Pancreas (tissue), 10 donors: ENCODE measurements around the gene NSUN7. TPM values are rescaled to one million over a fixed set of nuclear protein-coding genes. Genes with fewer than 3 reads are reported as not detected.

Experiments
- ATAC-seq, 4 donors: fragments of 200-7000 bp; cut with Tn5 transposase; one replicate each; pipeline versions ENCODE4 v1.8.0 to v1.9.1; 2020; ENCODE audit warnings: mild to moderate bottlenecking in 4 of 4, moderate library complexity in 4 of 4
- DNase-seq, 6 donors: peaks; one replicate each; pipeline ENCODE4 v3.0.0-alpha.2; 2020
- FAIRE-seq: peaks from 2 replicates; lab custom pipeline; 2012; peaks lifted over from hg19 to GRCh38; lab: Jason Lieb, UNC
- H3K27ac ChIP-seq, 4 donors: fragments of 200-600 bp; sonication (generic); 1 replicate in 3 of 4; 2 replicates in 1 of 4; pipeline versions ENCODE4 v1.5.0 to v1.8.0; 2020
- H3K27me3 ChIP-seq, 4 donors: fragments of 200-600 bp; one replicate each; pipeline ENCODE4 v1.8.0; 2021
- H3K36me3 ChIP-seq, 3 donors: fragments of 200-600 bp; sonication (generic) in 1 of 3; one replicate each; pipeline versions ENCODE4 v1.5.0 to v1.8.0; 2020 to 2021
- H3K4me1 ChIP-seq, 3 donors: fragments of 200-600 bp; one replicate each; pipeline ENCODE4 v1.8.0; 2021
- H3K4me3 ChIP-seq, 4 donors: fragments of 200-600 bp; sonication (generic) in 2 of 4; one replicate each; pipeline versions ENCODE4 v1.5.0 to v1.8.0; 2020 to 2021
- H3K9me3 ChIP-seq, 4 donors: fragments of 200-600 bp; one replicate each; pipeline ENCODE4 v1.8.0; 2021
- WGBS, 2 donors: extraction: QIAGEN DNeasy Blood & Tissue Kit; methylation state at CpG; one replicate each; pipeline ENCODE4 v1.1.7; 2013; 5-methylcytosine and 5-hydroxymethylcytosine counted together
- intact Hi-C, 3 donors: fragments of 100-400 bp; cut with DNase I; formaldehyde crosslinking; loops; one replicate each; pipeline versions ENCODE4 v1.11.1 to v1.14.2; 2022
- polyA plus RNA-seq, 2 donors: library from polyadenylated mRNA; stranded (reverse); fragments of 200-250 nt; gene quantifications; one replicate each; pipeline ENCODE4 v1.2.3, GENCODE V29; 2013
- total RNA-seq, 6 donors: library from RNA; stranded (reverse); fragmentation: NEBNext Ultra II Directional in 4 of 6; extraction: Animal tissue kit (Norgen Biotek cat#: 25700) in 4 of 6; gene quantifications; one replicate each; pipeline versions ENCODE4 v1.2.1 to v1.2.4, GENCODE V29; 2021 to 2023
- TF ChIP-seq, protein P1 (sequence below), 4 donors: fragments of 200-600 bp; sonication (generic) in 3 of 4; IDR thresholded peaks; one replicate each; pipeline versions ENCODE4 v1.5.0 to v1.8.0; 2021; ENCODE audit warnings: antibody characterized with exemption in 4 of 4
- donor health status: healthy with polysubstance abuse.
- donor health status: DM: no; HTN: no; CAD: no; lungs with moderate emphysema.
- donor health status: DM: no; HTN: no; CAD: no.
- donor health status: control.
- donor health status: control.
- donor health status: Bipolar disorder and iron deficiency.
- donor health status: DM: yes; HTN: yes; CAD: no.
- donor health status: DM: no; HTN: no; CAD: no.
- donor health status: DM: no; HTN: no; CAD: no.
- donor health status: DM: yes; HTN: yes; CAD: no.

NSUN7 gene
- total and polyA plus RNA-seq, 8 donors, result 4.5 to 10.5 (median 6.3) TPM

GRCh38 chr4:40827758-40828157 is 78.0 kb downstream of the NSUN7 start:
- Histone ChIP-seq H3K27ac (no peak overlapping the region), H3K4me3 (no peak overlapping the region), H3K27me3 (no peaks in the 10 kb centered on the region), H3K4me1 (no peaks in the 10 kb centered on the region), H3K36me3 (no peaks in the 10 kb centered on the region), H3K9me3 (no peaks in the 10 kb centered on the region)
- FAIRE-seq (no peak), ATAC-seq (no peak), DNase-seq (no peak)
- WGBS, 2 donors, result 82 to 87% methylated on average over 6 of the region's 6 CpGs
- intact Hi-C loops, result no loop called here
- TF ChIP-seq, protein P1, sequence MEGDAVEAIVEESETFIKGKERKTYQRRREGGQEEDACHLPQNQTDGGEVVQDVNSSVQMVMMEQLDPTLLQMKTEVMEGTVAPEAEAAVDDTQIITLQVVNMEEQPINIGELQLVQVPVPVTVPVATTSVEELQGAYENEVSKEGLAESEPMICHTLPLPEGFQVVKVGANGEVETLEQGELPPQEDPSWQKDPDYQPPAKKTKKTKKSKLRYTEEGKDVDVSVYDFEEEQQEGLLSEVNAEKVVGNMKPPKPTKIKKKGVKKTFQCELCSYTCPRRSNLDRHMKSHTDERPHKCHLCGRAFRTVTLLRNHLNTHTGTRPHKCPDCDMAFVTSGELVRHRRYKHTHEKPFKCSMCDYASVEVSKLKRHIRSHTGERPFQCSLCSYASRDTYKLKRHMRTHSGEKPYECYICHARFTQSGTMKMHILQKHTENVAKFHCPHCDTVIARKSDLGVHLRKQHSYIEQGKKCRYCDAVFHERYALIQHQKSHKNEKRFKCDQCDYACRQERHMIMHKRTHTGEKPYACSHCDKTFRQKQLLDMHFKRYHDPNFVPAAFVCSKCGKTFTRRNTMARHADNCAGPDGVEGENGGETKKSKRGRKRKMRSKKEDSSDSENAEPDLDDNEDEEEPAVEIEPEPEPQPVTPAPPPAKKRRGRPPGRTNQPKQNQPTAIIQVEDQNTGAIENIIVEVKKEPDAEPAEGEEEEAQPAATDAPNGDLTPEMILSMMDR (IDR thresholded peaks at IDR 0.05), result no peak

- Histone ChIP-seq H3K27me3 (no peaks in the 10 kb centered on the region), H3K4me3 (no peak overlapping the region), H3K4me1 (no peaks in the 10 kb centered on the region), H3K9me3 (no peaks in the 10 kb centered on the region), H3K27ac (no peak overlapping the region), H3K36me3 (no peaks in the 10 kb centered on the region)
- ATAC-seq, result no peak
- DNase-seq, result no peak
- 93 to 96% methylated on average over 9 of the region's 9 CpGs for WGBS, 2 donors
- TF ChIP-seq, protein P1 (IDR thresholded peaks at IDR 0.05), result no peak
- no peak for FAIRE-seq
- intact Hi-C loops, result no loop called here
Measured at GRCh38 chr4:40828661-40829060, 78.9 kb downstream of the NSUN7 start.

DNA sequence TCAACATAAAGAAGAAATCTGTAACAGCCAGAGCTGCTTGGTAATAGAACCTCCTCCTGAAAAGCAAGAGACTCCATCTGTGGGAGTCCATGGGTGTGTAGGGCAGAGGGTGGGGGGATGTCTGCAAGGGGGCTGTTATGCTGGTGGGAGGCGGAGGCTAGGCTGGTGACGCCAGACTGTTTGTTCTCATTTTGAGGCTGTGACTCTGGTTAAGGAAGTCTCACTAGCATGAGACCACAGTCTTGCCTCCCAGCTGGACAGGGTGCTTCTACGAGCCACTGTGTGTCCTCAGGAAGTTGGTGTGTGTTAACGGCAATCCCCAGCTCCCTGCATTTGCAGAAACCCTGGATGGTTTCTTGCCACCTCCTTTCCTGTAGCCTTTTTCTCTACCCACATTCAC is 79.8 kb downstream of the NSUN7 start:
- Histone ChIP-seq H3K4me1 (no peaks in the 10 kb centered on the region), H3K9me3 (no peaks in the 10 kb centered on the region), H3K27ac (no peak overlapping the region), H3K27me3 (no peaks in the 10 kb centered on the region), H3K36me3 (no peaks in the 10 kb centered on the region), H3K4me3 (no peak overlapping the region)
- TF ChIP-seq, protein P1 (IDR thresholded peaks at IDR 0.05), result no peak
- intact Hi-C loops, result no loop called here
- ATAC-seq (peak in 2 of 4 donors; percentile 37 to 65), DNase-seq (peak in 1 of 6 donors; percentile 26), FAIRE-seq (no peak)
- WGBS, 2 donors, result 90% methylated on average over 4 of the region's 4 CpGs

DNA sequence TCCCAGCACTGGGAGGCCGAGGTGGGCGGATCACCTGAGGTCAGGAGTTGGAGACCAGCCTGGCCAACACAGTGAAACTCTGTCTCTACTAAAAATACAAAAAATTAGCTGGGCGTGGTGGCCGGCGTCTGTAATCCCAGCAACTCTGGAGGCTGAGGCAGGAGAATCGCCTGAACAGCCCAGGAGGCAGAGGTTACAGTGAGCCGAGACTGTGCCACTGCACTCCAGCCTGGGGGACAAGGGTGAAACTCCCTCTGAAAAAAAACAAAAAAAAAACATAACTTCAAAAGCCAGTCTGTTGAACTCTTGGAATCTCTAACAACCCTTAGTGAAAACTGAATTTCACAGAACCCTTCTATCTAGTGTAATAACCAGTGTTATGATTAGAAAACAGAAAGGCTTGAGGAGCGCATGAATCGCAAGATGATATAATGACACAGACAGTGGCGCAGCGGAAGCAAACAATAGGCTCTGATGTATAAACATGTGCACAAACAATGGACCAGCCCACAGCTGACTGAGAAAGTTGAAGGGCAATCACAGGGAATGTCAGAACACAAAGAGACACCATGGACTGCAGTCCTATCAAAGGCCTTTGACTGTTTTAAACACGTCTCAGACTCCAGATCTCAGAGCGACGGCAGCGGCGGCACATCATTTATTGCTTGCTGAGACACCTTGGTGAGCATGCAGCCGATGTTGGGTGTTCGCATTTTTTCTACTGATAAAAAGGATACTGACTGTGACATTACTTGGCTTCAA is 81.6 kb downstream of the NSUN7 start:
- Histone ChIP-seq H3K36me3 (no peaks in the 10 kb centered on the region), H3K4me1 (no peaks in the 10 kb centered on the region), H3K27ac (no peak overlapping the region), H3K27me3 (no peaks in the 10 kb centered on the region), H3K4me3 (no peak overlapping the region), H3K9me3 (no peaks in the 10 kb centered on the region)
- TF ChIP-seq, protein P1 (IDR thresholded peaks at IDR 0.05), result no peak
- no peak for ATAC-seq
- intact Hi-C loops, result no loop called here
- DNase-seq, result no peak
- no peak for FAIRE-seq
- WGBS, 2 donors, result 94 to 95% methylated on average over 18 of the region's 18 CpGs

DNA sequence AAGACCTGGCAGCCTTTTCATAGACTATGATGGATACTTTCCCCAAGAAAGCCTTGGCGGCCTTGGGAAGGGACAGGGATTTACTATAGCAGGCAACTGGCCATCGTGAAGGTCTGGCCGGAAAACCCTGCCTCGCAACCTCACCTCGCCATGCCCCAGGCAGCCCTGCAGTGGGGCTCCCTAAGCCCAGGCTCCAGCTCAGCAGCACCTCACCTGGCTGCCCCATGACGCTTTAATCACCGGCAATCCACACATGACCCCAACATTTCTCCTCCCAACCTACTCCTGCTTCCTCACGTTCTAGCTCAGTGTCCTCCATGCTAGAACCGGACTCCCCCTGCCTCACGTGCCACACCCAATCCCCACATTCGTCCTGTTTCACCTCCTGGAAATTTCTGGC is 82.4 kb downstream of the NSUN7 start:
- TF ChIP-seq, protein P1 (IDR thresholded peaks at IDR 0.05), result no peak
- intact Hi-C loops, result no loop called here
- no peak for FAIRE-seq
- Histone ChIP-seq H3K36me3 (no peaks in the 10 kb centered on the region), H3K4me3 (no peak overlapping the region), H3K4me1 (no peaks in the 10 kb centered on the region), H3K27me3 (no peaks in the 10 kb centered on the region), H3K9me3 (no peaks in the 10 kb centered on the region), H3K27ac (no peak overlapping the region)
- DNase-seq, result no peak
- 80 to 92% methylated on average over 11 of the region's 11 CpGs for WGBS, 2 donors
- no peak for ATAC-seq
